Karpas-422 (cell line): ENCODE data around the gene IRF4. TPM values are rescaled to one million over a fixed set of nuclear protein-coding genes. Genes with fewer than 3 reads are reported as not detected.
"Not testable (repeated sequence)": the region's sequence is repeated elsewhere in the genome, so short reads cannot be mapped to it uniquely, and the experiment has no call there.

ENCODE experiments used
- DNase-seq: peaks from one replicate; pipeline ENCODE4 v3.0.0-alpha.2; 2015
- H2AFZ ChIP-seq: fragments of 200-600 bp; sonication (generic); 2 replicates; pipeline ENCODE4 v1.6.1; 2014; ENCODE audit warnings: antibody characterized with exemption, low read length, mixed read lengths
- H3K27ac ChIP-seq: fragments of 200-600 bp; sonication (generic); 2 replicates; pipeline ENCODE4 v1.5.1; 2014; ENCODE audit warnings: mild to moderate bottlenecking, low read length, moderate library complexity
- H3K27me3 ChIP-seq: fragments of 200-600 bp; sonication (generic); 2 replicates; pipeline ENCODE4 v1.6.1; 2014; ENCODE audit warnings: low read length, mixed read lengths
- H3K36me3 ChIP-seq: fragments of 200-600 bp; sonication (generic); 2 replicates; pipeline ENCODE4 v1.6.1; 2014; ENCODE audit warnings: low read length, mixed read lengths; ENCODE audit not compliant: insufficient read depth
- H3K4me1 ChIP-seq: fragments of 200-600 bp; sonication (generic); 2 replicates; pipeline ENCODE4 v1.6.1; 2014; ENCODE audit warnings: mild to moderate bottlenecking, low read length, mixed read lengths
- H3K4me2 ChIP-seq: fragments of 200-600 bp; sonication (generic); 2 replicates; pipeline ENCODE4 v1.6.1; 2014; ENCODE audit warnings: low read length, low read depth, mild to moderate bottlenecking; ENCODE audit not compliant: poor library complexity, severe bottlenecking
- H3K4me3 ChIP-seq: fragments of 200-600 bp; sonication (generic); 2 replicates; pipeline ENCODE4 v1.5.1; 2014; ENCODE audit warnings: mild to moderate bottlenecking, antibody characterized with exemption, low read length, mixed read lengths
- H3K79me2 ChIP-seq: fragments of 200-600 bp; sonication (generic); 2 replicates; pipeline ENCODE4 v1.6.1; 2014; ENCODE audit warnings: mild to moderate bottlenecking, low read length, mixed read lengths
- H3K9ac ChIP-seq: fragments of 200-600 bp; sonication (generic); 2 replicates; pipeline ENCODE4 v1.6.0; 2014; ENCODE audit warnings: low read length
- H3K9me2 ChIP-seq: fragments of 200-600 bp; sonication (generic), shearing (Covaris generic); replicated peaks from 2 replicates; pipeline ENCODE4 v1.6.0; 2014; ENCODE audit warnings: mild to moderate bottlenecking, low read length, moderate library complexity; ENCODE audit not compliant: insufficient read depth
- H3K9me3 ChIP-seq: fragments of 300-700, 200-600 bp; sonication (generic); 2 replicates; pipeline ENCODE4 v1.6.1; 2014; ENCODE audit warnings: low read length, mixed read lengths
- H4K20me1 ChIP-seq: fragments of 200-600 bp; sonication (generic); 2 replicates; pipeline ENCODE4 v1.6.1; 2014; ENCODE audit warnings: mild to moderate bottlenecking, antibody characterized with exemption, low read length, low read depth; ENCODE audit not compliant: insufficient read depth
- total RNA-seq: library from RNA; depleted of rRNA; stranded (reverse); fragments of >200 nt; shearing (Covaris generic); gene quantifications from 2 replicates; pipeline ENCODE4 v1.2.3, GENCODE V29; 2014; ENCODE audit warnings: low replicate concordance

Gene IRF4
- total RNA-seq, 1 experiment from 2014 or later: not detected

DNA sequence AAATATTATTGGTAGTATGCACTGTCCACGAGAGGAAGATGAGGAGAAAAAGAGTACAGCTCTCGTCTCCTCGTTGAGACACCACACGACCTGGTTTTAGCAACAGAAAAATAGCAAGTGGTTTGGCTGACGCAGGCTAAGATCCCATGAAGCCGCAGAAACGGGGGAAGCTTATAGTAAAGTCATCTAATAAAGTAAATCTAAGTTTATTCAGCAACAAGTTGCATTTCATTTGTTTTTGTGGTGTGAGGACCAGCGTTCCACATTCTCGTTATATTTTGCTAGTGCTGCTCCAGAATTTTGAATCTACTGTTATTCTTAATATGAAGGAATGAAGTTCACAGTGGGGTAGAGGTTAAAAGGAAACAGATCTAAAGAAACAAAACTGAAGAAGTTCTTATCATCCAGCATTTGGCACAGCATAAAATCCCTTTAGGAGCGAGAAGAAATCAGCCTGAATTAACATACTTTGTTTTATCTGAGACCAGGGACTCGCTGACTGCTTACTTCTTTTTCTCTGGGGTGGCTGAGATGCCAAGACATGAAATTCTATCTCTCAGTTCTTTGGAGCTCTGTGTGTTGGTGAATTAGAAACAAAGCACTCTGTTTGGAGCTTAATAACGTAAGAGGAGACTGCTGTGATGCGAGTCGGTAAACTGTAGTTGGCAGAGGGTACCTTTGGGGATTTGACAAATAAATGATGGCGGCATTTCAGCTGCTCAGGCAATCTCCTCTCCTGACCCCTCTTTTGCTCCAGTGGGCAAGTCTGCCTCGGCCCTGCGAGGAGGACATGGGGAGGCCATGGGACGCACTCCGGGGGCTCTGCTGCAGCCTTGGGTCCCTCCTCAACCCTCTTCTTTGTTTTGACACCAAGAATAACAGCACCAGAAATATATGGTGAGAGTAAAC lies 24.9 kb upstream of the IRF4 start:
- DNase-seq: no peak
- Histone ChIP-seq H3K4me1 (no peaks in the 10 kb centered on the region), H2AFZ (no peak overlapping the region)

DNA sequence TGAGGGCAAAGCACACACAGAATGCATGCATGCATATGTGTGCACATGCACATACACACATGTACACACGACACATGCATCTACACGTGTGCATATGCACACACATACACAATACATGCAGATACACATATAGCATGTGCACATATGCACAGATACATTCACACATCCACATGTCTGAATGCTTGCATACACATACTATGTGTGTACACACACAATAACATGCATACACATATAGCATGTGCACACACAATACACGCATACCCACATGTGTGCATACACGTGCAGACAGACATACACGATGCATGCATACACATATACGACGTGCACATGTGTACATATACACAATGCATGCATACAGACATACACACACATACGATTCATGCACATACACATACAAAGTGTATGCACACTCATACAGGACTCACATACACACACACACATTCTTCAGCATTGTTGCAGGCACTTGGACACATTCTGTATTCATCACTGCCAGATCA lies 24.2 kb upstream of the IRF4 start:
- Histone ChIP-seq H3K27ac (no peak overlapping the region), H3K36me3 (no peaks in the 10 kb centered on the region), H4K20me1 (no peaks in the 10 kb centered on the region), H3K4me2 (no peak overlapping the region), H3K4me1 (no peaks in the 10 kb centered on the region), H2AFZ (no peak overlapping the region), H3K9ac (no peak overlapping the region), H3K27me3 (no peaks in the 10 kb centered on the region; the same call in 1 of the 2 replicates), H3K9me3 (peaks cover 7% of the 10 kb centered on the region), H3K79me2 (no peaks in the 10 kb centered on the region), H3K4me3 (no peak overlapping the region), H3K9me2 (no peaks in the 10 kb centered on the region)
- DNase-seq: no peak

More for the DNA sequence above, 24.9 kb upstream of the IRF4 start:
- Histone ChIP-seq H3K9me2 (no peaks in the 10 kb centered on the region), H4K20me1 (no peaks in the 10 kb centered on the region), H3K4me3 (no peak overlapping the region), H3K4me2 (no peak overlapping the region), H3K9ac (no peak overlapping the region), H3K79me2 (no peaks in the 10 kb centered on the region), H3K27ac (no peak overlapping the region), H3K9me3 (peaks cover 7% of the 10 kb centered on the region), H3K36me3 (no peaks in the 10 kb centered on the region), H3K27me3 (no peaks in the 10 kb centered on the region; the same call in 1 of the 2 replicates)

DNA sequence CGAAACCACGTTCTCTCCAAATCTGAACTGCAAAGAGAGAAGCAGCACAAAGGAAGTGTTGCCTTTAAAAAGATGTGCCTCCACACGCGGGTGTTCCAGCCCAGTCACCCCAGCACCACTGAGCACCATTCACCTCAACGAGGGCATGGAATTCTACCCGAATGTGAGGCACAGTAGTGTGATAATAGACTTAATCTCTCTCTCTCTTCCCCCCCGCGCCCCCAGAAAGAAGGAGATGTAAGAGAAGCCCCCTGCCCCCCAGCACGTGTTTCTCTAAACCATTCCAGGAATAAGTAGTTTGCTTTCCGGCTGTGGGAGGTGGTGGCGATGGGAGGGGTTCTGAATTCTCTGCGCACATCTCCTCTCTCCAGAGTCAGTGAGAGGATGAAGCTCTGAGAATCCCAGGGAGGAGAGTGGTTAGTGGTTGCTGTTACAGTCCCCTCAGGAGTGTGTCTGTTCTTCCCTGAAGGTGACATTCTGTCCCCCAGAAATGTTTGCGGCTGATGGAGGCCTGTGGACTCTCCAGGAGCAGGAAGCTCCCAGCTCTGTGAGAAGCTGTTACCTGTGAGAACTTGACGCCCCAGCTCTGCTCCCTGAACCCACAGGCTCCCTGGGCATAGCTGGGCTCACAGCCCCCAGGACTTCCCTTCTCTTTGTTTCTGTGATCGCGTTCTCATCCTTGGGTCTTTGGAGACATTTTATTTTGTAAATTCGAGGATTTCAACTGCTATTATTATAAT lies 23.5 kb upstream of the IRF4 start:
- Histone ChIP-seq H2AFZ (no peak overlapping the region), H3K79me2 (no peaks in the 10 kb centered on the region), H3K4me2 (no peak overlapping the region)

DNA sequence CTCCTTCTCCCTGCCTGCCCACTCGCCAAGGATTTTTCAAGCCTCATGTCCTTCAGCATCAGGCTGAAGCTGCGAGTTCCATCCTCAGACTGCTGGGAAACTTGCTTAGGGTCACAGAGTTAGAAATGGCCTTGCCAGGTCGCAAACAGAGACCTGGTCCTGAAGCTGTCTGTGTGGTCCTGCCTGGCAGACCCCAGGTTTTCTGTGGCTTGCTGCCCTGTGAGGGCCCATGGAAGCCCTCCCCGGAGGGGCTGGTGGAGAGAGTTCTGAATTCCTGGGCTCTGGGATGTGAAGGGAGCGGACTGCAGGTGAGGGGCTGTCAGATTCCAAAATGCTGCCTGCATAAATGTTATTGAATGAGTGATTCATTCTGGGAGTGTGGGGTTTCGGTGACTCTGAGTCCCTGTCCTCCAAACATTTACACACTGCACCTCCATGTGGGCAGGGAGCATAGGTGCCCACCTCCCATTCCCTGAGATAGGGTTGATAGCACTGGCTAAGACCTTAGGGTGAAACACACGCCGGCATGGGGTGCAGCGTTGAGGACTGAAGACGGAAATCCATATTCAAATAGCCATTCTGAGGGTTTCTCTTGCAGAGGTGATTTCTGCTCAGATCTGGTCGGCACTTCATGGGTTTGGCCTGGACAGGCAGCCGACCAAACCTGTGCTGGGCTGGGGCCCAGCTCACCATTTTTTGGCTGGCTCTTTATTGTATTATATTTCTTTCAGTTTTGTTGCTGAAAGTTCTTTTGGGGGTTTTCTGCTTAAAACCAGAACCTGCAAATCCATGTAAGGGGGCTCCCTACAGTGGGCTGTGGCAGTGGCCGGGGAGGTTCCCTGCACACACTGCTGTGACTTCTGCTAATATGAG lies 21.8 kb upstream of the IRF4 start:
- DNase-seq: no peak
- Histone ChIP-seq H3K4me3 (no peak overlapping the region), H3K36me3 (no peaks in the 10 kb centered on the region), H3K9me3 (peaks cover 3% of the 10 kb centered on the region), H3K27me3 (no peaks in the 10 kb centered on the region; the same call in 1 of the 2 replicates), H3K9ac (no peak overlapping the region), H2AFZ (no peak overlapping the region), H4K20me1 (no peaks in the 10 kb centered on the region), H3K27ac (no peak overlapping the region), H3K9me2 (no peaks in the 10 kb centered on the region), H3K4me2 (no peak overlapping the region), H3K79me2 (no peaks in the 10 kb centered on the region), H3K4me1 (no peaks in the 10 kb centered on the region)

More for the DNA sequence above, 23.5 kb upstream of the IRF4 start:
- Histone ChIP-seq H4K20me1 (no peaks in the 10 kb centered on the region), H3K4me1 (no peaks in the 10 kb centered on the region), H3K27ac (no peak overlapping the region), H3K27me3 (no peaks in the 10 kb centered on the region; the same call in 1 of the 2 replicates), H3K9ac (no peak overlapping the region), H3K36me3 (no peaks in the 10 kb centered on the region), H3K4me3 (no peak overlapping the region), H3K9me2 (no peaks in the 10 kb centered on the region), H3K9me3 (peaks cover 7% of the 10 kb centered on the region)
- no peak for DNase-seq

DNA sequence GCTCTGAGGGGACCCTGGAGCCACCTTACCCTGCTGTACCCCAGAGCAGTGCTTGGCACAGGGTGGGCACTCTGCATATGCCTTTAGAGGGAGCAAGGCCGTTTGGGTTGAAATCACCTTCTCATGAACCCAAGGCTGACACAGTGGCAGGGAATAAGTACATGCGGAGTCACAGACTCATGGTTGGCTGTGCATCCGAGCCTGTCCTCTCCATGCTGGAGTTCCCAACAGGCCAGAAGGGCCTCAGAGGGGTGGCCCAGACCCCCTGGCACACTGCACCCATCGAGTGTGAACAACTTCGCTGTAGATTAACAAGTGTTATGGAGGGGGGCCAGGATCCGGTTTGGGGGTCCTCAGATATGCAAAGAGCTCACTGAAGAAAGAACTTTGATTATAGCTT lies 21.0 kb upstream of the IRF4 start:
- DNase-seq: no peak
- Histone ChIP-seq H3K9ac (no peak overlapping the region), H3K4me3 (no peak overlapping the region), H3K4me2 (no peak overlapping the region), H3K27ac (no peak overlapping the region), H3K36me3 (no peaks in the 10 kb centered on the region), H3K79me2 (no peaks in the 10 kb centered on the region), H3K9me3 (peaks cover 3% of the 10 kb centered on the region), H2AFZ (no peak overlapping the region), H3K4me1 (no peaks in the 10 kb centered on the region), H3K27me3 (no peaks in the 10 kb centered on the region; the same call in 1 of the 2 replicates), H4K20me1 (no peaks in the 10 kb centered on the region), H3K9me2 (no peaks in the 10 kb centered on the region)

DNA sequence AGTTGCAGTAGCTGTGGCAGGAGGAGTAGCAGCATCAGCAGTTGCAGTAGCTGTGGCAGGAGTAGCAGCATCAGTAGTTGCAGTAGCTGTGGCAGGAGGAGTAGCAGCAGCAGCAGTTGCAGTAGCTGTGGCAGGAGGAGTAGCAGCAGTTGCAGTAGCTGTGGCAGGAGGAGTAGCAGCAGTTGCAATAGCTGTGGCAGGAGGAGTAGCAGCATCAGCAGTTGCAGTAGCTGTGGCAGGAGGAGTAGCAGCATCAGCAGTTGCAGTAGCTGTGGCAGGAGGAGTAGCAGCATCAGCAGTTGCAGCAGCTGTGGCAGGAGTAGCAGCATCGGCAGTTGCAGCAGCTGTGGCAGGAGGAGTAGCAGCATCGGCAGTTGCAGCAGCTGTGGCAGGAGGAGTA lies 19.7 kb upstream of the IRF4 start:
- H3K4me1 ChIP-seq, H3K4me3 ChIP-seq, H3K9me2 ChIP-seq, H3K36me3 ChIP-seq, H3K27me3 ChIP-seq, H3K9ac ChIP-seq, H3K9me3 ChIP-seq, H2AFZ ChIP-seq, DNase-seq, H3K27ac ChIP-seq, H3K4me2 ChIP-seq, H3K79me2 ChIP-seq, H4K20me1 ChIP-seq: not testable (repeated sequence)

DNA sequence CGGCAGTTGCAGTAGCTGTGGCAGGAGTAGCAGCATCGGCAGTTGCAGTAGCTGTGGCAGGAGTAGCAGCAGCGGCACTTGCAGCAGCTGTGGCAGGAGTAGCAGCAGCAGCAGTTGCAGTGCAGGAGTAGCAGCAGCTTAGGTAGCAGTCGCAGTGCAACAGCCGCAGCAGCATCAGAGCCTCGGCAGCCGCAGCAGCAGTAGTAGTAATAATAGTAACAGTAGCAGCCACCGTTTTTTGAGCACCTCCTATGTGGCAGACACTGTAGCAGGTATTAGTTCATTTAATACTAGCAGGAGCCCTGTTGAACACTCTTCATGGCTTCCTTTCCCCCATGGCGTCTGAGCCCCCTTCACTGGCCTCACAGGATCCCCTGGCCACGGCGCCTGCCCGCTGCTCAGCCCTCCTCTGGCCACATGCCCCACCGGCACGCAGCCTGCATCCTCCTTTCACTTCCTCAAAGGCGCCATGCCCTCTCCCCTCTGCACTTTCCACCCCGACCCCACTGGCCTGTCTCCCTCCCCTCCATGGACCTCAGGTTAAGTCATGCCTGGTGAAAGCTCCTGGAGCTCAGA lies 19.1 kb upstream of the IRF4 start:
- Histone ChIP-seq H3K79me2 (no peaks in the 10 kb centered on the region), H3K9me3 (peaks cover 3% of the 10 kb centered on the region), H3K4me2 (no peak overlapping the region), H2AFZ (no peak overlapping the region), H3K4me1 (no peaks in the 10 kb centered on the region), H3K27ac (no peak overlapping the region), H3K9me2 (no peaks in the 10 kb centered on the region), H3K36me3 (no peaks in the 10 kb centered on the region), H3K27me3 (no peaks in the 10 kb centered on the region; the same call in 1 of the 2 replicates), H4K20me1 (no peaks in the 10 kb centered on the region), H3K4me3 (no peak overlapping the region), H3K9ac (no peak overlapping the region)
- DNase-seq: no peak
